ENCODE results near the gene TTC21A.

The TTC21A gene

GRCh38 chr3:39103324-39103693 lies 4.2 kb upstream of the TTC21A start:
- DNase-seq (ENCODE audit: low read depth) = peak; percentile 49
- no peak overlapping the region for H3K4me3 ChIP-seq (ENCODE audit: low read depth, low read length)

GRCh38 chr3:39103791-39104552 lies 3.5 kb upstream of the TTC21A start:
- no peak overlapping the region for H3K4me3 ChIP-seq (ENCODE audit: low read depth, low read length)
- DNase-seq (ENCODE audit: low read depth) = no peak
- TF ChIP-seq POLR2A (IDR thresholded peaks at IDR 0.05; ENCODE audit: extremely low read depth, insufficient read length) (no peak), MYC (IDR thresholded peaks at IDR 0.05; ENCODE audit: low read depth, low read length) (no peak), MAX (IDR thresholded peaks at IDR 0.05; ENCODE audit: low read depth, low read length) (no peak), CTCF (IDR thresholded peaks at IDR 0.05; ENCODE audit: low read depth, low read length) (no peak)

More at GRCh38 chr3:39103324-39103693, 4.2 kb upstream of the TTC21A start:
- TF ChIP-seq CTCF (IDR thresholded peaks at IDR 0.05; ENCODE audit: low read depth, low read length) = peak; percentile 15
- TF ChIP-seq MYC (IDR thresholded peaks at IDR 0.05; ENCODE audit: low read depth, low read length) = no peak

DNA sequence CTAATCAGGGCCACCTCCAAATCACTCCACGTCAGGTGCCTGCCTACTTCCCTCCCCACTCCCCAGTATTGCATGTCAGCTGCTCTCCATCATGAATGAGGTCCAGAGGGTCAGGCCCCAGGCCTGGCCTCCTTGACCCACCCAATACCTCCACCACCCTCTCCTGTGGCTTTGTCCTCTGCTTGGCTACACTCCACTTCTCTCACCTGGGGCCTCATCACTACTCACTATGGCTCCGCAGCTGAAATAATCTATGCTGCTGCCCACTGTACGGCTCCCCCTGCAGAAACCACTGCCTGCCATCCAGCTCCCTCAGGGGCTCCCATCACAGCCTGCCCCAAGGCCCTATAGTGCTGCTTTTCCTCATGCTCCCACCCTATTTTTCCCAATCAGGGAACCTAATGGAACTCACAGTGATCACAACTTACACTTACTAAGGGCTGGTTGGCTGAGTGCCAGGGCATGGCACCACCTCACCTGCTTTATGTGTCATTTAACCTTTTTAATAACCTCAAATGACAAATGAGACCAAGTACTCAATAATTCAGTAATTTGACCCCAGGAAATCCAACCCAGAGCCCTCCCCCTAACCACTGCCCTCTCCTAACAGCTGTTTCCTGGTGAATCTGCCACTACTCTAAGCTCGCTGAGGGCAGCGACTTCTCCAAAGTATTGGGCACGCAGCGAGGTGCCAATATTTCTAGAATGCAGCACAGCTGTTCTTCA lies 2.4 kb upstream of the TTC21A start:
- no peak overlapping the region for H3K4me3 ChIP-seq (ENCODE audit: low read depth, low read length)
- peak; percentile 13 for DNase-seq (ENCODE audit: low read depth)
- no peak for TF ChIP-seq CTCF (IDR thresholded peaks at IDR 0.05; ENCODE audit: low read depth, low read length)
- TF ChIP-seq POLR2A (IDR thresholded peaks at IDR 0.05; ENCODE audit: extremely low read depth, insufficient read length) = no peak
- no peak for TF ChIP-seq MYC (IDR thresholded peaks at IDR 0.05; ENCODE audit: low read depth, low read length)
- TF ChIP-seq MAX (IDR thresholded peaks at IDR 0.05; ENCODE audit: low read depth, low read length) = no peak

- TF ChIP-seq CTCF (IDR thresholded peaks at IDR 0.05; ENCODE audit: low read depth, low read length) = no peak
- no peak for TF ChIP-seq POLR2A (IDR thresholded peaks at IDR 0.05; ENCODE audit: extremely low read depth, insufficient read length)
- TF ChIP-seq MAX (IDR thresholded peaks at IDR 0.05; ENCODE audit: low read depth, low read length) = no peak
- TF ChIP-seq MYC (IDR thresholded peaks at IDR 0.05; ENCODE audit: low read depth, low read length) = no peak
- no peak overlapping the region for H3K4me3 ChIP-seq (ENCODE audit: low read depth, low read length)
- DNase-seq (ENCODE audit: low read depth) = no peak
Observed at GRCh38 chr3:39105687-39106063, 1.8 kb upstream of the TTC21A start.

DNA sequence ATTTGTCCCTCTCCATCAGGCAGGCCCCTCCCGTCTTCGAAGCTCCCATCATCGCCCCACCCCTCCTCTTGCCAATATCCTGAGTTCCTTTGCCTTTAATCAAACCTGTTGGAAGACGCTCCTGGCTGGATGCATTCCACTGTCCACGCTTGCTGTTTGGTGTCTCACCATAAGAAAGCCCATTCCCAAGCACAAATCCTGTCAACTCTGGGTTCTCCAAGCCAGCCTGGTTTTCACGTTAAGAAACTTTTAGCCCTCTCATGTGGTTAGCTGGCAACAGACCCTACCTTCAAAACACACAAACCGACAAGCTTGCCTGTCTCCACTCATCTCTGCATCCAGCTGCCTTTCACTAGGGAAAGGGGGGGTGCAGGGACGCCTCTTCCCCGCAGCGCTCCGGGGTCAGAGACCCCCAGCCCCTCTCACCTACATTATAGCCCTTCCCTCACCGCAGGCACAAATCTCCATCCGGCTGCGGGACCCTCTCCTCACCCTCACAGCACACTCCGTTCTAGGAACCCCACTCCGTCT lies 1.1 kb upstream of the TTC21A start:
- peak overlapping the region; percentile 70 for H3K4me3 ChIP-seq (ENCODE audit: low read depth, low read length)
- DNase-seq (ENCODE audit: low read depth) = peak; percentile 13
- no peak for TF ChIP-seq POLR2A (IDR thresholded peaks at IDR 0.05; ENCODE audit: extremely low read depth, insufficient read length)
- no peak for TF ChIP-seq CTCF (IDR thresholded peaks at IDR 0.05; ENCODE audit: low read depth, low read length)
- TF ChIP-seq MYC (IDR thresholded peaks at IDR 0.05; ENCODE audit: low read depth, low read length) = no peak
- no peak for TF ChIP-seq MAX (IDR thresholded peaks at IDR 0.05; ENCODE audit: low read depth, low read length)
